H1 (cell line): ENCODE results near the gene MMADHC. TPM values are rescaled to one million over a fixed set of nuclear protein-coding genes. Genes with fewer than 3 reads are reported as not detected.

Experiments used
- CTCF ChIA-PET: fragments of 300-600 bp; sonication (Branson Sonifier 250); formaldehyde crosslinking; loops from one replicate; lab custom pipeline; 2021; ENCODE audit not compliant: partially characterized antibody; lab: Charles Lee
- POLR2A ChIA-PET: fragments of 300-600 bp; sonication (Branson Sonifier 250); formaldehyde crosslinking; loops from one replicate; lab custom pipeline; 2021; ENCODE audit warnings: inconsistent platforms; ENCODE audit not compliant: partially characterized antibody; lab: Charles Lee
- DNase-seq, 2 experiments: peaks; one replicate each; pipeline versions ENCODE4 v3.0.0 to v3.0.0-alpha.2; 2010 to 2022; ENCODE audit warnings: low spot score in 2 of 2, low read depth in 1 of 2, mixed read lengths in 1 of 2
- FAIRE-seq: peaks from 2 replicates; lab custom pipeline; 2011; peaks lifted over from hg19 to GRCh38; lab: Jason Lieb, UNC
- H2AFZ ChIP-seq: 2 replicates; pipeline ENCODE4 v1.8.1; 2012; ENCODE audit warnings: low read length, inconsistent platforms
- H2AK5ac ChIP-seq: 2 replicates; pipeline ENCODE4 v1.6.1; 2013; ENCODE audit warnings: low read depth, low read length
- H2BK120ac ChIP-seq: replicated peaks from 2 replicates; pipeline ENCODE3; 2013; ENCODE audit warnings: low read depth, low read length, inconsistent platforms
- H2BK12ac ChIP-seq: 2 replicates; pipeline ENCODE4 v1.6.1; 2013; ENCODE audit warnings: low read depth, low read length
- H2BK15ac ChIP-seq: 2 replicates; pipeline ENCODE4 v1.6.1; 2013; ENCODE audit warnings: low read length
- H2BK20ac ChIP-seq: 2 replicates; pipeline ENCODE4 v1.6.1; 2013; ENCODE audit warnings: low read length
- H2BK5ac ChIP-seq: 2 replicates; pipeline ENCODE4 v1.6.1; 2013; ENCODE audit warnings: low read depth, low read length
- H3K14ac ChIP-seq: 2 replicates; pipeline ENCODE4 v1.6.1; 2013; ENCODE audit warnings: inconsistent platforms; ENCODE audit not compliant: insufficient read length
- H3K18ac ChIP-seq: 2 replicates; pipeline ENCODE4 v1.6.1; 2013; ENCODE audit warnings: low read length; ENCODE audit errors: extremely low read depth
- H3K23ac ChIP-seq: 2 replicates; pipeline ENCODE4 v1.6.1; 2013; ENCODE audit warnings: inconsistent platforms; ENCODE audit not compliant: insufficient read length
- H3K23me2 ChIP-seq: 2 replicates; pipeline ENCODE4 v1.6.1; 2013; ENCODE audit warnings: low read depth, low read length
- H3K27ac ChIP-seq: 2 replicates; pipeline ENCODE4 v1.6.1; 2011; ENCODE audit warnings: low read depth, low read length, inconsistent platforms
- H3K27me3 ChIP-seq, 4 experiments: replicated peaks in 1 of 4; 1 replicate in 1 of 4; 2 replicates in 3 of 4; pipeline versions ENCODE4 v1.6.1 to v1.8.1; 2011 to 2013; ENCODE audit warnings: low read length in 3 of 4, mild to moderate bottlenecking in 3 of 4, inconsistent platforms in 2 of 4, mixed read lengths in 2 of 4, moderate library complexity in 1 of 4; ENCODE audit not compliant: control insufficient read depth in 3 of 4, insufficient read depth in 3 of 4; ENCODE audit errors: extremely low read depth in 1 of 4
- H3K36me3 ChIP-seq, 4 experiments: 2 replicates each; pipeline versions ENCODE4 v1.6.1 to v1.8.1; 2011 to 2013; ENCODE audit warnings: mild to moderate bottlenecking in 4 of 4, low read length in 3 of 4, moderate library complexity in 2 of 4, control low read depth in 1 of 4, inconsistent platforms in 1 of 4; ENCODE audit not compliant: insufficient read depth in 4 of 4, control insufficient read depth in 2 of 4
- H3K4ac ChIP-seq: replicated peaks from 2 replicates; pipeline ENCODE3; 2013; ENCODE audit warnings: low read length, low read depth, mixed read lengths, inconsistent platforms; ENCODE audit not compliant: insufficient read length
- H3K4me1 ChIP-seq, 4 experiments: replicated peaks in 1 of 4; 1 replicate in 1 of 4; 2 replicates in 3 of 4; pipeline versions ENCODE4 v1.6.1 to v1.8.1; 2011 to 2013; ENCODE audit warnings: low read length in 3 of 4, inconsistent platforms in 2 of 4, mixed read lengths in 1 of 4; ENCODE audit not compliant: insufficient read depth in 4 of 4, control insufficient read depth in 3 of 4
- H3K4me2 ChIP-seq, 2 experiments: 2 replicates each; pipeline versions ENCODE4 v1.6.1 to v1.8.1; 2011 to 2013; ENCODE audit warnings: low read depth in 2 of 2, low read length in 2 of 2, control low read depth in 1 of 2, inconsistent platforms in 1 of 2, mild to moderate bottlenecking in 1 of 2; ENCODE audit not compliant: insufficient read depth in 1 of 2
- H3K4me3 ChIP-seq, 4 experiments: fragments of 200-600, 300-600 bp in 1 of 4; sonication (generic), shearing (Covaris generic), sonication (Bioruptor Twin) in 1 of 4; 2 replicates each; pipeline versions ENCODE4 v1.5.1 to v1.8.1; 2011 to 2016; ENCODE audit warnings: low read length in 4 of 4, low read depth in 3 of 4, control low read depth in 2 of 4, inconsistent platforms in 2 of 4, mild to moderate bottlenecking in 2 of 4, mixed read lengths in 1 of 4, moderate library complexity in 1 of 4; ENCODE audit not compliant: insufficient read depth in 2 of 4; ENCODE audit errors: extremely low read depth in 1 of 4
- H3K56ac ChIP-seq: replicated peaks from 2 replicates; pipeline ENCODE3; 2013; ENCODE audit warnings: low read depth, mild to moderate bottlenecking, mixed read lengths, low read length, inconsistent platforms; ENCODE audit not compliant: insufficient read length
- H3K79me1 ChIP-seq: 2 replicates; pipeline ENCODE4 v1.6.1; 2013; ENCODE audit warnings: low read depth, low read length, control low read depth
- H3K79me2 ChIP-seq, 2 experiments: 2 replicates each; pipeline versions ENCODE4 v1.6.1 to v1.8.1; 2012 to 2013; ENCODE audit warnings: low read length in 2 of 2, mild to moderate bottlenecking in 2 of 2, inconsistent platforms in 1 of 2; ENCODE audit not compliant: insufficient read depth in 2 of 2, control insufficient read depth in 1 of 2
- H3K9ac ChIP-seq, 4 experiments: replicated peaks in 1 of 4; 1 replicate in 1 of 4; 2 replicates in 3 of 4; pipeline versions ENCODE4 v1.6.1 to v1.8.1; 2011 to 2013; ENCODE audit warnings: low read depth in 3 of 4, low read length in 3 of 4, control low read depth in 2 of 4, mild to moderate bottlenecking in 2 of 4, moderate library complexity in 2 of 4, inconsistent platforms in 1 of 4; ENCODE audit errors: extremely low read depth in 1 of 4
- H3K9me3 ChIP-seq, 2 experiments: 2 replicates each; pipeline versions ENCODE4 v1.6.1 to v1.8.1; 2012 to 2013; ENCODE audit warnings: mild to moderate bottlenecking in 2 of 2, moderate library complexity in 2 of 2, control low read depth in 1 of 2, inconsistent platforms in 1 of 2, low read depth in 1 of 2, low read length in 1 of 2, mixed read lengths in 1 of 2; ENCODE audit not compliant: insufficient read depth in 2 of 2
- H4K20me1 ChIP-seq, 2 experiments: replicated peaks in 1 of 2; 2 replicates each; pipeline versions ENCODE3 to v1.8.1; 2011 to 2013; ENCODE audit warnings: inconsistent platforms in 2 of 2, low read length in 2 of 2, mild to moderate bottlenecking in 1 of 2; ENCODE audit not compliant: insufficient read depth in 2 of 2, control insufficient read depth in 1 of 2
- H4K5ac ChIP-seq: 2 replicates; pipeline ENCODE4 v1.6.1; 2013; ENCODE audit warnings: low read length, low read depth, mixed read lengths, inconsistent platforms; ENCODE audit not compliant: insufficient read length
- H4K8ac ChIP-seq: 2 replicates; pipeline ENCODE4 v1.8.0; 2013; ENCODE audit warnings: mild to moderate bottlenecking, moderate library complexity, low read length, inconsistent platforms; ENCODE audit not compliant: insufficient read depth; ENCODE audit errors: extremely low read depth
- H4K91ac ChIP-seq: replicated peaks from 2 replicates; pipeline ENCODE3; 2013; ENCODE audit warnings: low read length, mixed read lengths, inconsistent platforms; ENCODE audit not compliant: insufficient read length
- FOSL1 ChIP-seq: IDR thresholded peaks from 2 replicates; pipeline ENCODE4 v1.6.1; 2011; ENCODE audit warnings: mild to moderate bottlenecking, low read depth, low read length, moderate library complexity; ENCODE audit not compliant: insufficient read depth
- JUN ChIP-seq: IDR thresholded peaks from 2 replicates; pipeline ENCODE4 v1.6.1; 2011; ENCODE audit warnings: low read depth, mild to moderate bottlenecking, improper control_type of control experiment, low read length
- KDM5A ChIP-seq: fragments of 200-600 bp; IDR thresholded peaks from 2 replicates; pipeline ENCODE4 v1.7.1; 2012; ENCODE audit warnings: mild to moderate bottlenecking, low read length, inconsistent platforms, mixed read lengths
- TAF1 ChIP-seq: IDR thresholded peaks from 2 replicates; pipeline ENCODE4 v1.6.1; 2011; ENCODE audit warnings: mild to moderate bottlenecking, low read depth, low read length
- WGBS, 2 experiments: shearing (Covaris generic) in 1 of 2; methylation state at CpG; one replicate each; pipeline versions ENCODE4 v1.1.6 to v1.1.7; 2013 to 2015; ENCODE audit warnings: low lambda C conversion rate in 2 of 2, mixed read lengths in 2 of 2, inconsistent platforms in 1 of 2, low coverage in 1 of 2, missing lambda C conversion rate in 1 of 2; ENCODE audit not compliant: insufficient replicate concordance in 2 of 2, insufficient coverage in 1 of 2, insufficient read length in 1 of 2; ENCODE audit errors: extremely low coverage in 1 of 2, missing lambda C conversion rate in 1 of 2; 5-methylcytosine and 5-hydroxymethylcytosine counted together
- polyA plus RNA-seq, 7 experiments: library from polyadenylated mRNA; depleted of rRNA in 3 of 7; stranded (reverse) in 5 of 7; unstranded in 2 of 7; fragments of >200 nt in 5 of 7; fragments of 200-250 nt in 2 of 7; gene quantifications; 1 replicate in 5 of 7; 2 replicates in 1 of 7; 4 replicates in 1 of 7; pipeline versions ENCODE4 v1.2.1 to v1.2.3, GENCODE V29; 2011 to 2013; ENCODE audit warnings: missing spikeins in 2 of 7, mixed read lengths in 2 of 7
- total RNA-seq: library from RNA; stranded (reverse); fragmentation: NEBNext Ultra II Directional; extraction: Animal tissue kit (Norgen Biotek cat#: 25700); gene quantifications from 2 replicates; pipeline ENCODE4 v1.2.1, GENCODE V29; 2021
- TF ChIP-seq, protein P1 (sequence below): IDR thresholded peaks from 2 replicates; pipeline ENCODE4 v1.6.1; 2011; ENCODE audit warnings: low read length, improper control_type of control experiment

MMADHC gene
- total and polyA plus RNA-seq, 2 of the 8 experiments (the other 6 are each of a cell fraction or from before 2014, with no cell fraction given), result 61.1 to 130 TPM

DNA sequence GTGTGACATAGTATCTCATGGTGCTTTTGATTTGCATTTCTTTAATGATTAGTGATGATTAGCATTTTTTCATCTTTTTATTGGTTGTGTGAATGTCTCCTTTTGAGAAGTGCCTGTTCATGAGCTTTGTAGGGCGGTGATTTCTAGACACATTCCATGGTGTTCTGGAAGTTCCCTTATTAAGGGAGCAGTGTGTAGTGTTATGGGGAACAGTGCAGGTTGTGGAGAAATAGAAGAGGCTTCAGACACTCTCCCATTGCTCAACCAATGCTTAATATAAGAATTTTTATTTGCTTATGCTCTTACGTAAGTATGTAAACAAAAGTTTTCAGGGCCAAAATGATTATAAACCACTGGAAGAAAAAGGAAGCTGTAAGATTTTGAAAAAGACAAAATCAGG is 34.7 kb downstream of the MMADHC start:
- H4K20me1 ChIP-seq, result no peaks in the 10 kb centered on the region
- no peak overlapping the region for H2BK120ac ChIP-seq
- H3K9me3 ChIP-seq, result peaks cover 0 to 10% of the 10 kb centered on the region in 2 experiments; a peak in 1 of 4 replicates
- DNase-seq (no peak), FAIRE-seq (no peak)
- no peaks in the 10 kb centered on the region for H3K23me2 ChIP-seq
- H2BK5ac ChIP-seq, result no peak overlapping the region
- H3K4me3 ChIP-seq, result no peak overlapping the region
- 92% methylated on average over 2 of the region's 2 CpGs; no CpG with 5 or more reads in 1 of the 2 experiments for WGBS, 2 experiments
- no peak overlapping the region for H2BK12ac ChIP-seq
- H3K79me1 ChIP-seq, result no peaks in the 10 kb centered on the region
- no peak overlapping the region for H3K4ac ChIP-seq
- no peak overlapping the region for H3K27ac ChIP-seq
- H3K27me3 ChIP-seq, result no peaks in the 10 kb centered on the region
- H3K18ac ChIP-seq, result no peak overlapping the region
- H3K56ac ChIP-seq, result no peak overlapping the region
- H3K4me1 ChIP-seq, result no peaks in the 10 kb centered on the region
- H3K79me2 ChIP-seq, result no peaks in the 10 kb centered on the region
- TF ChIP-seq, protein P1, sequence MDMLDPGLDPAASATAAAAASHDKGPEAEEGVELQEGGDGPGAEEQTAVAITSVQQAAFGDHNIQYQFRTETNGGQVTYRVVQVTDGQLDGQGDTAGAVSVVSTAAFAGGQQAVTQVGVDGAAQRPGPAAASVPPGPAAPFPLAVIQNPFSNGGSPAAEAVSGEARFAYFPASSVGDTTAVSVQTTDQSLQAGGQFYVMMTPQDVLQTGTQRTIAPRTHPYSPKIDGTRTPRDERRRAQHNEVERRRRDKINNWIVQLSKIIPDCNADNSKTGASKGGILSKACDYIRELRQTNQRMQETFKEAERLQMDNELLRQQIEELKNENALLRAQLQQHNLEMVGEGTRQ, result no peak
- no peak for TF ChIP-seq KDM5A
- no peak for TF ChIP-seq FOSL1
- TF ChIP-seq JUN, result no peak
- no peak for TF ChIP-seq TAF1
- H2BK15ac ChIP-seq, result no peak overlapping the region
- H2AFZ ChIP-seq, result no peak overlapping the region
- no peak overlapping the region for H4K91ac ChIP-seq
- H4K8ac ChIP-seq, result no peak overlapping the region
- H3K9ac ChIP-seq, result no peak overlapping the region
- no peak overlapping the region for H4K5ac ChIP-seq
- no peak overlapping the region for H3K4me2 ChIP-seq
- POLR2A ChIA-PET, result no interaction called here
- no peak overlapping the region for H2AK5ac ChIP-seq
- no peak overlapping the region for H2BK20ac ChIP-seq
- no peak overlapping the region for H3K14ac ChIP-seq
- CTCF ChIA-PET, result interaction anchor here (0.6 to 1.7 kb wide), 6 partner anchors 9 to 672 kb away, joined by 3 to 5 read pairs (median 4); no protein-coding TSS in a partner anchor
- no peaks in the 10 kb centered on the region for H3K36me3 ChIP-seq
- no peak overlapping the region for H3K23ac ChIP-seq
